ENCODE results near the gene TSC22D4.
"Not testable (repeated sequence)": the region's sequence is repeated elsewhere in the genome, so short reads cannot be mapped to it uniquely, and the experiment has no call there.

Gene TSC22D4

DNA sequence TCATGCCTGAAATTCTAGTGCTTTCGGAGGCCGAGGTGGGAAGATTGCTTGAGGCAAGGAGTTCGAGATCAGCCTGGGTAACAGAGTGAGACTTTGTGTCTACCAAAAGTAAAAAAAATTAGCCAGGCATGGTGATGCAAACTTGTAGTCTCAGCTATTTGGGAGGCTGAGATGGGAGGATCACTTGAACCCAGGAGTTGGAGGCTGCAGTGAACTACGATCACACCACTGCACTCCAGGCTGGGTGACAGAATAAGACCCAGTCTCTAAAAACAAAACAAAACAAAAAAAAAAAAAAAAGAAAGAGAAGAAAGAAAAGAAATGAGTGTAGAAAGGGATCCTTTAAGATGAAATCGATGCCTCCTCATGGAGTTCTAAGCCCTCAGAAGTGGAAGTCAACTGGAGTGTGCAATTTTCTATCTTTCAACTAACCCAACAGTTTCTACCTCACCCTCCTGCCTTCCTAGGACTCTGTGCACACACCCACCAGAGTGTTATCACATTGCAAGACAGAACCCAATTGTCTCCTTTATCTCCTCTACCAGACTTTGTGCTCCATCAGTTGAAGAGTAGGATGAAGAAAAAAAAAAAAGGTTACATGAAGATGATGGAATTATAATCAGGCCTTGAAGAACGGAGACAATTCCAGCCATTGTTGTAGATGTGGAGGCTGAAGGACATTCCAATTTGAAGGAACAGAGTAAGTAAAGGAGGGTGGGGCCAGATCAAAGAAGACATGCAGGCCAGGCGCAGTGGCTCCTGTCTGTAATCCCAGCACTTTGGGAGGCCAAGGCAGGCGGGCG is 31.6 kb upstream of the TSC22D4 start:
- intact Hi-C loops (cut with DNase I; ENCODE audit: low total_unique reads) = no loop called here
- H3K9me3 ChIP-seq = no peaks in the 10 kb centered on the region
- DNase-seq = no peak

DNA sequence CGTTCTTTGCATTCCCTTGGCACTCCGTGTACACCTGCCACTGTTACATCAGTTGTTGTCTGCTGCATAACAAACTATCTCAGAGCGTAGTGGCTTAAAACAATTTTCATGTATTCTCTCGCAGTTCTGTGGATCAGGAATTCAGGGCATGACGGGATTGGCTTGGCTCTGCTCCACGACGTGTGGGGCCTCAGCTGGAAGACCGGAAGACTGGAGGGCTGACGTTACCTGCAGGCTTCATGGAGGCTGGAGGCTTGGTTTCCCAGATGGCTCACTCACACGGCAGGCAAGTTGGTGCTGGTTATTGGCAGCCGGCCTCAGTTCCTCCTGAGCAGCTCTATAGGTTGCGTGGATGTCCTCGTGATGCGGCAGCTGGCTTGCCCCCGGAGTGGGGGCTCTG is 30.2 kb upstream of the TSC22D4 start:
- DNase-seq = no peak
- TF ChIP-seq, protein P1, sequence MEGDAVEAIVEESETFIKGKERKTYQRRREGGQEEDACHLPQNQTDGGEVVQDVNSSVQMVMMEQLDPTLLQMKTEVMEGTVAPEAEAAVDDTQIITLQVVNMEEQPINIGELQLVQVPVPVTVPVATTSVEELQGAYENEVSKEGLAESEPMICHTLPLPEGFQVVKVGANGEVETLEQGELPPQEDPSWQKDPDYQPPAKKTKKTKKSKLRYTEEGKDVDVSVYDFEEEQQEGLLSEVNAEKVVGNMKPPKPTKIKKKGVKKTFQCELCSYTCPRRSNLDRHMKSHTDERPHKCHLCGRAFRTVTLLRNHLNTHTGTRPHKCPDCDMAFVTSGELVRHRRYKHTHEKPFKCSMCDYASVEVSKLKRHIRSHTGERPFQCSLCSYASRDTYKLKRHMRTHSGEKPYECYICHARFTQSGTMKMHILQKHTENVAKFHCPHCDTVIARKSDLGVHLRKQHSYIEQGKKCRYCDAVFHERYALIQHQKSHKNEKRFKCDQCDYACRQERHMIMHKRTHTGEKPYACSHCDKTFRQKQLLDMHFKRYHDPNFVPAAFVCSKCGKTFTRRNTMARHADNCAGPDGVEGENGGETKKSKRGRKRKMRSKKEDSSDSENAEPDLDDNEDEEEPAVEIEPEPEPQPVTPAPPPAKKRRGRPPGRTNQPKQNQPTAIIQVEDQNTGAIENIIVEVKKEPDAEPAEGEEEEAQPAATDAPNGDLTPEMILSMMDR (IDR thresholded peaks at IDR 0.05) = no peak
- H3K9me3 ChIP-seq = no peaks in the 10 kb centered on the region
- H3K27me3 ChIP-seq = peaks cover 0 to 27% of the 10 kb centered on the region in 2 donors
- H3K36me3 ChIP-seq = no peaks in the 10 kb centered on the region
- intact Hi-C loops (cut with DNase I; ENCODE audit: low total_unique reads) = no loop called here
- no peak overlapping the region for H3K4me3 ChIP-seq
- H3K27ac ChIP-seq = no peak overlapping the region
- no peaks in the 10 kb centered on the region for H3K4me1 ChIP-seq

More for the DNA sequence above, 31.6 kb upstream of the TSC22D4 start:
- Histone ChIP-seq H3K4me1 (no peaks in the 10 kb centered on the region), H3K27ac (no peak overlapping the region), H3K27me3 (peaks cover 0 to 20% of the 10 kb centered on the region in 2 donors), H3K36me3 (no peaks in the 10 kb centered on the region), H3K4me3 (no peak overlapping the region)
- TF ChIP-seq, protein P1 (IDR thresholded peaks at IDR 0.05) = no peak

DNA sequence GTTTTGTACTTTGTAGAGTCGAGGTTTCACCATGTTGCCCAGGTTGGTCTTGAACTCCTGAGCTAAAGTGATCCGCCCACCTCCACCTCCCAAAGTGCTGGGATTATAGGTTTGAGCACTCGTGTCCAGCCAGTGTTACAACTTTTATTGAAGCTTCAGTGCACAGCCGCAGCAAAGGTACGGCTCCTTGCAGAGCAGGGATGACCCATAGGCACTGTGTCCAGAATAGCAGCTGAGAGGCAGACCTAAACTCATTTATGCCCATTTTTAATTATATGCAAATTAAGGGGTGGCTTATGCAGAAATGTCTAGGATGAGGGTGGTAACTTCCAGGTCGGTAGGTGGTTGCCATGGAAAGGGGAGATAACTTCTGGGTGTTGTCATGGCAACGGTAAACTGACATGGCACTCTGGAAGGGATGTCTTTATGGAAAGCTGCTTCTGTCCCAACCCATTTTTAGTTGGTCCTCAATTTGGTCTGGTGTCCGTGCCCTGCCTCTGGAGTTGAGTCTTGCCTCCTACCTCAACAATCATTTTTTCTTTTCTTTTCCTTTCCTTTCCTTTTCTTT is 27.4 kb upstream of the TSC22D4 start:
- no peaks in the 10 kb centered on the region for H3K9me3 ChIP-seq
- DNase-seq = no peak
- no peak overlapping the region for H3K4me3 ChIP-seq
- no peaks in the 10 kb centered on the region for H3K36me3 ChIP-seq
- intact Hi-C loops (cut with DNase I; ENCODE audit: low total_unique reads) = no loop called here
- TF ChIP-seq, protein P1 (IDR thresholded peaks at IDR 0.05) = no peak
- H3K27me3 ChIP-seq = peaks cover 0 to 31% of the 10 kb centered on the region in 2 donors
- no peak overlapping the region for H3K27ac ChIP-seq
- no peaks in the 10 kb centered on the region for H3K4me1 ChIP-seq

DNA sequence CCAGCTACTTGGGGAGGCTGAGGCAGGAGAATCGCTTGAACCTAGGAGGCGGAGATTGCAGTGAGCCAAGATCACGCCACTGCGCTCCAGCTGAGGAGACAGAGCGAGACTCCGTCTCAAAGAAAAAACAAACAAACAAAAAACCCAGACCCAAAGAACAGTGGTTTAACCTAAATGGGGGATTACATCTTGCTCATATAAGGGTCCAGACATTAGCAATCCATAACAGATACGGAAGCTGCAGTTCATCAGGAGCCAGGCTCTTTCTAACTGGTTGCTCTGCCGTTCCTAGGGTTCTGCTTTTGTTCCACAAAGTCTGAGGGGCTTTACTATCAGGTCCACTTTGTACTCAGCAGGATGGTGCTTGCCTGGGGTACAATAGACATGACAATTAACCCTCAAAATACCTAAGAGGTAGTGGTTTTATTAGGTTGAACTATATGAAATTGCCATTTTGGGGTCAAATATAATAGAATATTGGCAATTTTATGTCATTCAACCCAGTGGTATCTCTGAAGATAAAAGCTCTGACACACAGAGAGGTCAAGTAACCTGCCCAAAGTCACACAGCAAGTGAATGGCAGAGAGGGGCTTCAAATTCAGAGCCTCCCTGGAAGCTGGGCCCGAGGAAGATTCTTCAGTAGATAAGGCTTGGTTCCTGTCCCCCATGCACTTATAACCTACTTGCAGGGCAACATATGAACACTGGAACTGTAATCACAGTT is 26.0 kb upstream of the TSC22D4 start:
- DNase-seq = no peak
- Histone ChIP-seq H3K4me3 (no peak overlapping the region), H3K27me3 (peaks cover 0 to 28% of the 10 kb centered on the region in 2 donors), H3K4me1 (no peaks in the 10 kb centered on the region), H3K27ac (no peak overlapping the region), H3K9me3 (no peaks in the 10 kb centered on the region), H3K36me3 (no peaks in the 10 kb centered on the region)
- TF ChIP-seq, protein P1 (IDR thresholded peaks at IDR 0.05) = no peak
- intact Hi-C loops (cut with DNase I; ENCODE audit: low total_unique reads) = no loop called here

DNA sequence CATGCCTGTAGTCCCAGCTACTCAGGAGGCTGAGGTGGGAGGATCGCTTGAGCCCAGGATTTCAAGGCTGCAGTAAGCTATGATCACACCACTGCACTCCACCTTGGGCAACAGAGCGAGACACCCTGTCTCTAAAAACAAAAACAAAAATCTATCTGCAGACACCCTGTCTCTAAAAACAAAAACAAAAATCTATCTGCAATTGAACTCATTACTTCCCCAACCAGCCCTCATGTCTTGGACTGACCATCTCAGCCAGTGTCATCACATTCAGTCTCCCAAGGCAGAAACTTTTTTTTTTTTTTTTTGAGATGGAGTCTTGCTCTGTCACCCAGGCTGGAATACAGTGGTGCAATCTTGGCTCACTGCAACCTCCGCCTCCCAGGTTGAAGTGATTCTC is 25.0 kb upstream of the TSC22D4 start:
- H3K4me3 ChIP-seq; H3K36me3 ChIP-seq; intact Hi-C loops (cut with DNase I; ENCODE audit: low total_unique reads); DNase-seq; H3K4me1 ChIP-seq; H3K9me3 ChIP-seq; H3K27ac ChIP-seq: not testable (repeated sequence)
- peaks cover 0 to 19% of the 10 kb centered on the region in 2 donors for H3K27me3 ChIP-seq

DNA sequence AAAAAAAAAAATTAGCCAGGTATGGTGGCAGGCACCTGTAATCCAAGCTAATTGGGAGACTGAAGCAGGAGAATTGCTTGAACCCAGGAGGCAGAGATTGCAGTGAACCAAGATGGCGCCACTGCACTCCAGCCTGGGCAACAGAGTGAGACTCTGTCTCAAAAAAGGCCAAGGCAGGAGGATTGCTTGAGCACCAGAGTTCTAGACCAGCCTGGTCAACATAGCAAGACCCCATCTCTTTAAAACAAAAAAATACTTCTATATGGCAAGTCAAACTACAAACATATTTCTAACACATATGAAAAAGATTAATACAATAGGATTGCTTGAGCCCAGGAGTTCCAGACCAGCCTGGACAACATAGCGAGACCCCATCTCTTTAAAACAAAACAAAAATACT is 21.7 kb upstream of the TSC22D4 start:
- not testable (repeated sequence) for H3K36me3 ChIP-seq, DNase-seq, H3K27ac ChIP-seq

More for the DNA sequence above, 21.7 kb upstream of the TSC22D4 start:
- H3K9me3 ChIP-seq; H3K4me3 ChIP-seq; intact Hi-C loops (cut with DNase I; ENCODE audit: low total_unique reads); H3K4me1 ChIP-seq: not testable (repeated sequence)
- peaks cover 0 to 16% of the 10 kb centered on the region in 2 donors for H3K27me3 ChIP-seq
